ENCODE data around the gene LSS. TPM values are rescaled to one million over a fixed set of nuclear protein-coding genes. Genes with fewer than 3 reads are reported as not detected.

Gene LSS
- total RNA-seq, 1 donor from 2014 or later: 83.2 TPM

DNA sequence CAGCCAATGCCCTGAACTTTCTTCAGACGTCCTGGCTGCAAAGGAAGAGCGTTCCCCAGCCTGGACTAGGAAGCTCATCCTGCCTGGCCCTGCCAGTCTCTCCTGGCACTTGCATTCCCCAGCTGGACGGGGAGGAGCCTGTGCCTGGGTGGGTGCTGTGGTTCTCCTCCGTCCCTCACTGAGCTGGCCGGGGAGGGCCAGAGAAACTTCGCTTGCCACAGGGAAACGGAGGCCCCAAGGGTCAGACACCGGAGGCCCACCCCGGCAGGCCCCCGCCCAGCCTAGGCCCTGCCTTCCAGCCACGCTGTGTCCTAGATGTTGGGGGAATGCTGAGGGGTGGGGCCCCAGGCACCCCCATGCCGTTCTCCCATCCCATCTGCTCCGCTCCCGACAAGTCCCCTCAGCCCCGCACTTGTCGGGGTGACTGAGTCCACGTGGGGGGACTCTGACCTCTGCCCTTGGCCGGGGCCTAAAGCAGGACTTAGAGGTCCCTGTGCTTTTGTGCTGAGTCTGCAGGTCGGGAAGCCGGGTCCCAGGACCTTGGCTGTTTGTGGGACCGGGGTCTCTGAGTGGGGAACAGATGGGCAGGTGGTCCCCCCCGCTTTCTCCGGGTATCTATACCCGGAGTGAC lies 78.0 kb downstream of the LSS start:
- FAIRE-seq (no peak), DNase-seq (ENCODE audit: low read depth) (no peak)

DNA sequence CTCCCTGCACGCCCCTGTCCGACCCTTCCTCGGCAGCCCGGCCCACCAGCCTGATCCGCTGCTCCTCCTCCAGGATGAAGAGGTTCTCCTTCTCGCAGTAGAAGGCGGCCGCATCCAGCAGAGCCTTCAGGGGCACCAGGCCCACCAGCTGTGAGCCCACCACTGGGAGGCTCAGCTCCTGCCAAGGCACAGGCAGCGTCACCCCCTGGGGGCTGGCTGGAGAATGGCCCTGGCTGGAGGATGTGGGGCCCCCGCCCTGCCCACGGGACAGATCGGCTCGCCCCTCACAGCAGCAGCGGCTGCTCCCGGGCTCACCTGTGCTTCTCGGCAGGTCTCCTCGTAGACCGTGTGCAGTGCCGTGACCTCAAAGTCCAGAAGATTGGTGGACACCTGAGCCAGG lies 78.5 kb downstream of the LSS start:
- no peaks in the 10 kb centered on the region for H3K9me3 ChIP-seq (ENCODE audit: insufficient read depth, low read depth, low read length)
- no peak overlapping the region for H3K4me3 Mint-ChIP-seq (ENCODE audit: unreplicated experiment)
- no peaks in the 10 kb centered on the region for H4K20me1 ChIP-seq (ENCODE audit: insufficient read depth, low read length)
- no peaks in the 10 kb centered on the region for H3K27me3 Mint-ChIP-seq (ENCODE audit: low read depth, unreplicated experiment)
- H3K4me1 Mint-ChIP-seq (ENCODE audit: low read depth, unreplicated experiment): peaks cover 2% of the 10 kb centered on the region
- no peaks in the 10 kb centered on the region for H3K79me2 ChIP-seq (ENCODE audit: insufficient read depth, low read length)
- no peaks in the 10 kb centered on the region for H3K27me3 ChIP-seq (ENCODE audit: insufficient read depth, low read length)
- H3K4me1 ChIP-seq (ENCODE audit: insufficient read depth, low read length): no peaks in the 10 kb centered on the region
- TF ChIP-seq, protein P1, sequence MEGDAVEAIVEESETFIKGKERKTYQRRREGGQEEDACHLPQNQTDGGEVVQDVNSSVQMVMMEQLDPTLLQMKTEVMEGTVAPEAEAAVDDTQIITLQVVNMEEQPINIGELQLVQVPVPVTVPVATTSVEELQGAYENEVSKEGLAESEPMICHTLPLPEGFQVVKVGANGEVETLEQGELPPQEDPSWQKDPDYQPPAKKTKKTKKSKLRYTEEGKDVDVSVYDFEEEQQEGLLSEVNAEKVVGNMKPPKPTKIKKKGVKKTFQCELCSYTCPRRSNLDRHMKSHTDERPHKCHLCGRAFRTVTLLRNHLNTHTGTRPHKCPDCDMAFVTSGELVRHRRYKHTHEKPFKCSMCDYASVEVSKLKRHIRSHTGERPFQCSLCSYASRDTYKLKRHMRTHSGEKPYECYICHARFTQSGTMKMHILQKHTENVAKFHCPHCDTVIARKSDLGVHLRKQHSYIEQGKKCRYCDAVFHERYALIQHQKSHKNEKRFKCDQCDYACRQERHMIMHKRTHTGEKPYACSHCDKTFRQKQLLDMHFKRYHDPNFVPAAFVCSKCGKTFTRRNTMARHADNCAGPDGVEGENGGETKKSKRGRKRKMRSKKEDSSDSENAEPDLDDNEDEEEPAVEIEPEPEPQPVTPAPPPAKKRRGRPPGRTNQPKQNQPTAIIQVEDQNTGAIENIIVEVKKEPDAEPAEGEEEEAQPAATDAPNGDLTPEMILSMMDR (IDR thresholded peaks at IDR 0.05; ENCODE audit: insufficient read depth, low read depth, low read length): no peak
- no peak for TF ChIP-seq EZH2 (IDR thresholded peaks at IDR 0.05; ENCODE audit: insufficient read depth, low read length)
- H3K4me3 ChIP-seq (ENCODE audit: insufficient read depth, low read depth, low read length): no peak overlapping the region
- FAIRE-seq (no peak), DNase-seq (ENCODE audit: low read depth) (no peak)
- no peak overlapping the region for H3K27ac ChIP-seq (ENCODE audit: low read depth, low read length)
- H3K36me3 ChIP-seq (ENCODE audit: insufficient read depth, low read length): no peaks in the 10 kb centered on the region
- H2AFZ ChIP-seq (ENCODE audit: low read depth, low read length): no peak overlapping the region
- H3K9me3 Mint-ChIP-seq (ENCODE audit: unreplicated experiment): no peaks in the 10 kb centered on the region
- no peak overlapping the region for H3K27ac Mint-ChIP-seq (ENCODE audit: unreplicated experiment)
- H3K9ac ChIP-seq (ENCODE audit: low read length): no peak overlapping the region
- H3K36me3 Mint-ChIP-seq (ENCODE audit: low read depth, unreplicated experiment): no peaks in the 10 kb centered on the region
- H3K4me2 ChIP-seq (ENCODE audit: low read length): no peak overlapping the region

More for the DNA sequence above, 78.0 kb downstream of the LSS start:
- H3K4me3 Mint-ChIP-seq (ENCODE audit: unreplicated experiment): no peak overlapping the region
- H3K27me3 ChIP-seq (ENCODE audit: insufficient read depth, low read length): no peaks in the 10 kb centered on the region
- peaks cover 2% of the 10 kb centered on the region for H3K4me1 Mint-ChIP-seq (ENCODE audit: low read depth, unreplicated experiment)
- H3K4me2 ChIP-seq (ENCODE audit: low read length): no peak overlapping the region
- no peak overlapping the region for H3K9ac ChIP-seq (ENCODE audit: low read length)
- no peak overlapping the region for H2AFZ ChIP-seq (ENCODE audit: low read depth, low read length)
- TF ChIP-seq EZH2 (IDR thresholded peaks at IDR 0.05; ENCODE audit: insufficient read depth, low read length): no peak
- TF ChIP-seq, protein P1 (IDR thresholded peaks at IDR 0.05; ENCODE audit: insufficient read depth, low read depth, low read length): no peak
- H3K36me3 Mint-ChIP-seq (ENCODE audit: low read depth, unreplicated experiment): no peaks in the 10 kb centered on the region
- H3K79me2 ChIP-seq (ENCODE audit: insufficient read depth, low read length): no peaks in the 10 kb centered on the region
- no peaks in the 10 kb centered on the region for H3K27me3 Mint-ChIP-seq (ENCODE audit: low read depth, unreplicated experiment)
- H3K27ac ChIP-seq (ENCODE audit: low read depth, low read length): no peak overlapping the region
- H3K4me3 ChIP-seq (ENCODE audit: insufficient read depth, low read depth, low read length): no peak overlapping the region
- no peaks in the 10 kb centered on the region for H3K4me1 ChIP-seq (ENCODE audit: insufficient read depth, low read length)
- no peak overlapping the region for H3K27ac Mint-ChIP-seq (ENCODE audit: unreplicated experiment)
- H3K9me3 Mint-ChIP-seq (ENCODE audit: unreplicated experiment): no peaks in the 10 kb centered on the region
- no peaks in the 10 kb centered on the region for H3K9me3 ChIP-seq (ENCODE audit: insufficient read depth, low read depth, low read length)
- no peaks in the 10 kb centered on the region for H3K36me3 ChIP-seq (ENCODE audit: insufficient read depth, low read length)
- H4K20me1 ChIP-seq (ENCODE audit: insufficient read depth, low read length): no peaks in the 10 kb centered on the region

- H4K20me1 ChIP-seq (ENCODE audit: insufficient read depth, low read length): no peaks in the 10 kb centered on the region
- H3K4me2 ChIP-seq (ENCODE audit: low read length): no peak overlapping the region
- no peak overlapping the region for H2AFZ ChIP-seq (ENCODE audit: low read depth, low read length)
- TF ChIP-seq EZH2 (IDR thresholded peaks at IDR 0.05; ENCODE audit: insufficient read depth, low read length): no peak
- TF ChIP-seq, protein P1 (IDR thresholded peaks at IDR 0.05; ENCODE audit: insufficient read depth, low read depth, low read length): no peak
- H3K36me3 Mint-ChIP-seq (ENCODE audit: low read depth, unreplicated experiment): no peaks in the 10 kb centered on the region
- H3K4me1 ChIP-seq (ENCODE audit: insufficient read depth, low read length): no peaks in the 10 kb centered on the region
- DNase-seq (ENCODE audit: low read depth) (no peak), FAIRE-seq (no peak)
- no peaks in the 10 kb centered on the region for H3K79me2 ChIP-seq (ENCODE audit: insufficient read depth, low read length)
- no peak overlapping the region for H3K4me3 Mint-ChIP-seq (ENCODE audit: unreplicated experiment)
- no peak overlapping the region for H3K27ac ChIP-seq (ENCODE audit: low read depth, low read length)
- H3K9me3 Mint-ChIP-seq (ENCODE audit: unreplicated experiment): no peaks in the 10 kb centered on the region
- no peaks in the 10 kb centered on the region for H3K27me3 Mint-ChIP-seq (ENCODE audit: low read depth, unreplicated experiment)
- H3K4me3 ChIP-seq (ENCODE audit: insufficient read depth, low read depth, low read length): no peak overlapping the region
- H3K9me3 ChIP-seq (ENCODE audit: insufficient read depth, low read depth, low read length): no peaks in the 10 kb centered on the region
- H3K27me3 ChIP-seq (ENCODE audit: insufficient read depth, low read length): no peaks in the 10 kb centered on the region
- H3K36me3 ChIP-seq (ENCODE audit: insufficient read depth, low read length): no peaks in the 10 kb centered on the region
- H3K9ac ChIP-seq (ENCODE audit: low read length): no peak overlapping the region
- H3K27ac Mint-ChIP-seq (ENCODE audit: unreplicated experiment): no peak overlapping the region
- peaks cover 2% of the 10 kb centered on the region for H3K4me1 Mint-ChIP-seq (ENCODE audit: low read depth, unreplicated experiment)
Observed at GRCh38 chr21:46149205-46149901, 79.2 kb downstream of the LSS start.

Measured in astrocyte (in vitro differentiated cells and primary cell).